GM12878 (cell line): Measurements from ENCODE around the gene OTOGL. TPM values are rescaled to one million over a fixed set of nuclear protein-coding genes. Genes with fewer than 3 reads are reported as not detected.

Experiments used
- ATAC-seq: fragments of 200-7000 bp; cut with Tn5 transposase; 3 replicates; pipeline ENCODE4 v1.9.1; 2020; ENCODE audit warnings: mild to moderate bottlenecking, moderate library complexity
- BruUV-seq: library from RNA; stranded (reverse); fragments of 400-500 nt; replicated peaks from 2 replicates; lab custom pipeline; 2021; lab: Mats Ljungman, UMichigan
- CTCF ChIA-PET: fragments of 300-600 bp; sonication (Branson Sonifier 250); formaldehyde crosslinking; extraction: SDS; loops from one replicate; lab custom pipeline; 2021; ENCODE audit warnings: inconsistent platforms; lab: Yijun Ruan, JAX
- POLR2A ChIA-PET: fragments of 350-600 bp; formaldehyde crosslinking; extraction: SDS; loops from one replicate; lab custom pipeline; 2021; ENCODE audit warnings: inconsistent platforms; lab: Charles Lee
- RAD21 ChIA-PET: fragments of 300-600 bp; sonication (Branson Sonifier 250); formaldehyde crosslinking; loops from one replicate; lab custom pipeline; 2023; ENCODE audit warnings: antibody characterized with exemption; ENCODE audit not compliant: unreplicated experiment; lab: Charles Lee
- SMC1A ChIA-PET: fragments of 300-600 bp; sonication (Branson Sonifier 250); formaldehyde crosslinking; loops from one replicate; lab custom pipeline; 2023; ENCODE audit not compliant: unreplicated experiment, uncharacterized antibody; lab: Charles Lee
- DNase-seq: peaks from one replicate; pipeline ENCODE4 v3.0.0-alpha.2; 2011; ENCODE audit warnings: low read depth, low spot score
- FAIRE-seq: peaks from 3 replicates; lab custom pipeline; 2011; peaks lifted over from hg19 to GRCh38; lab: Jason Lieb, UNC
- H2AFZ ChIP-seq: 2 replicates; pipeline ENCODE4 v1.6.0; 2011; ENCODE audit warnings: low read depth, low read length, control low read depth; ENCODE audit not compliant: control insufficient read depth
- H3K27ac ChIP-seq: 2 replicates; pipeline ENCODE4 v1.5.1; 2011; ENCODE audit warnings: control low read depth; ENCODE audit not compliant: control insufficient read depth, insufficient read depth
- H3K27me3 ChIP-seq, 2 experiments: replicated peaks in 1 of 2; 2 replicates each; pipeline versions ENCODE4 v1.6.0 to v1.6.1; 2011; ENCODE audit warnings: low read length in 1 of 2; ENCODE audit not compliant: control insufficient read depth in 2 of 2, insufficient read depth in 2 of 2
- H3K36me3 ChIP-seq, 2 experiments: 2 replicates each; pipeline ENCODE4 v1.5.1; 2011; ENCODE audit warnings: low read length in 1 of 2; ENCODE audit not compliant: control insufficient read depth in 2 of 2, insufficient read depth in 2 of 2
- H3K4me1 ChIP-seq: 2 replicates; pipeline ENCODE4 v1.6.1; 2011; ENCODE audit warnings: mild to moderate bottlenecking, low read length, moderate library complexity, mixed read lengths; ENCODE audit not compliant: control insufficient read depth, insufficient read depth
- H3K4me2 ChIP-seq: 2 replicates; pipeline ENCODE4 v1.6.0; 2011; ENCODE audit warnings: control low read depth; ENCODE audit not compliant: control insufficient read depth, insufficient read depth
- H3K4me3 ChIP-seq: fragments of 200-600 bp; sonication (generic); 2 replicates; pipeline ENCODE4 v1.5.1; 2016
- H3K79me2 ChIP-seq: 2 replicates; pipeline ENCODE4 v1.6.0; 2011; ENCODE audit warnings: low read length; ENCODE audit not compliant: control insufficient read depth, insufficient read depth
- H3K9ac ChIP-seq: 2 replicates; pipeline ENCODE4 v1.8.0; 2011; ENCODE audit warnings: low read length, control low read depth, mixed read lengths; ENCODE audit not compliant: control insufficient read depth, insufficient read depth
- H3K9me3 ChIP-seq: replicated peaks from 3 replicates; pipeline ENCODE4 v1.5.1; 2011; ENCODE audit warnings: mild to moderate bottlenecking, low read length; ENCODE audit not compliant: control insufficient read depth, insufficient read depth
- H4K20me1 ChIP-seq: 2 replicates; pipeline ENCODE4 v1.6.0; 2011; ENCODE audit not compliant: control insufficient read depth, insufficient read depth
- BMI1 ChIP-seq: fragments of 450-650 bp; IDR thresholded peaks from 2 replicates; pipeline ENCODE4 v1.6.1; 2016; ENCODE audit warnings: mild to moderate bottlenecking, moderate library complexity, borderline replicate concordance
- PAX8 ChIP-seq: fragments of 450-650 bp; IDR thresholded peaks from 2 replicates; pipeline ENCODE4 v1.6.1; 2017; ENCODE audit warnings: mild to moderate bottlenecking, moderate library complexity
- STAT3 ChIP-seq: IDR thresholded peaks from 2 replicates; pipeline ENCODE4 v1.6.1; 2011; ENCODE audit warnings: low read depth, low read length, improper control_type of control experiment
- WGBS: methylation state at CpG from one replicate; pipeline ENCODE4 v1.1.6; 2016; ENCODE audit warnings: low lambda C conversion rate; ENCODE audit not compliant: insufficient replicate concordance, insufficient coverage; ENCODE audit errors: missing lambda C conversion rate; 5-methylcytosine and 5-hydroxymethylcytosine counted together
- in situ Hi-C: fragments of 300-500 bp; cut with MboI; formaldehyde crosslinking; loops from 9 replicates; pipeline ENCODE4 v1.14.3; 2018; ENCODE audit warnings: mixed read lengths
- intact Hi-C: fragments of 100-400 bp; cut with micrococcal nuclease; formaldehyde crosslinking; loops from one replicate; pipeline ENCODE4 v1.14.2; 2022; ENCODE audit not compliant: unreplicated experiment
- polyA plus RNA-seq, 11 experiments: library from polyadenylated mRNA; depleted of rRNA in 4 of 11; unstranded in 6 of 11; stranded (reverse) in 5 of 11; fragments of >200 nt; fragmentation: Nextera tagmentation in 4 of 11; fragmentation: Illumina TruSeq in 1 of 11; extraction: Ambion mirVana in 4 of 11; extraction: Trizol in 1 of 11; gene quantifications; 1 replicate in 1 of 11; 2 replicates in 10 of 11; pipeline versions ENCODE4 v1.2.1 to v1.2.3, GENCODE V29; 2011 to 2016; ENCODE audit warnings: inconsistent platforms in 2 of 11, missing spikeins in 2 of 11, low read depth in 1 of 11
- total RNA-seq, 4 experiments: library from RNA; depleted of rRNA in 3 of 4; stranded (reverse); fragments of >200 nt in 3 of 4; fragmentation: Illumina TruSeq in 1 of 4; extraction: Trizol in 1 of 4; gene quantifications; 2 replicates each; pipeline versions ENCODE4 v1.2.1 to v1.2.3, GENCODE V29; 2013 to 2021
- TF ChIP-seq, protein P1 (sequence below), 3 experiments: IDR thresholded peaks in 2 of 3; conservative IDR thresholded peaks in 1 of 3; 2 replicates each; pipeline ENCODE4 v1.5.1; 2011; ENCODE audit warnings: low read depth in 3 of 3, low read length in 3 of 3, mild to moderate bottlenecking in 3 of 3, control low read depth in 2 of 3, moderate library complexity in 2 of 3, inconsistent platforms in 1 of 3, mixed read lengths in 1 of 3; ENCODE audit not compliant: control insufficient read depth in 2 of 3, insufficient read depth in 1 of 3; ENCODE audit errors: extremely low read depth in 1 of 3
- TF ChIP-seq, protein P2 (sequence below): IDR thresholded peaks from 2 replicates; pipeline ENCODE4 v1.6.1; 2012; ENCODE audit warnings: low read depth, low read length, improper control_type of control experiment

OTOGL gene
- total and polyA plus RNA-seq, 10 of the 15 experiments (the other 5 are each of a cell fraction or from before 2014, with no cell fraction given): 0.04 to 3.7 (median 0.27) TPM

DNA sequence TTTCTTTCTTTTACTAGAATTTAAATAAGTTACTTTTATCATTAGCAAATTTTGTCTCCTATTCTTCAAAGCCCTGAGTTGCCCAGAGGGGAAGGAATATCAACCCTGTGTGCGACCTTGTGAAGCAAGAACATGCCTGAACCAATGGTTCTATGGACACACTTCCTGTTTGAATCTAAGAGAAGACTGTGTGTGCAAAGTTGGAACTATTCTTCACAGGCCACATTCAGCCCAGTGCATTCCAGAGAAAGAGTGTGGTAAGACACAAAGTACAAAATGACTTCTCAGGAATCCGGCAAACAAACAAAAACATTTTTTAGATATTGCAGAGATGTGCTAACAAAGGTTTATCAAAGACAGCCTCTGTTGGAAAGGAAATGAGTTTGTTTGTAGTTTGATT is 253.9 kb downstream of the OTOGL start (continued):
- TF ChIP-seq, protein P1, sequence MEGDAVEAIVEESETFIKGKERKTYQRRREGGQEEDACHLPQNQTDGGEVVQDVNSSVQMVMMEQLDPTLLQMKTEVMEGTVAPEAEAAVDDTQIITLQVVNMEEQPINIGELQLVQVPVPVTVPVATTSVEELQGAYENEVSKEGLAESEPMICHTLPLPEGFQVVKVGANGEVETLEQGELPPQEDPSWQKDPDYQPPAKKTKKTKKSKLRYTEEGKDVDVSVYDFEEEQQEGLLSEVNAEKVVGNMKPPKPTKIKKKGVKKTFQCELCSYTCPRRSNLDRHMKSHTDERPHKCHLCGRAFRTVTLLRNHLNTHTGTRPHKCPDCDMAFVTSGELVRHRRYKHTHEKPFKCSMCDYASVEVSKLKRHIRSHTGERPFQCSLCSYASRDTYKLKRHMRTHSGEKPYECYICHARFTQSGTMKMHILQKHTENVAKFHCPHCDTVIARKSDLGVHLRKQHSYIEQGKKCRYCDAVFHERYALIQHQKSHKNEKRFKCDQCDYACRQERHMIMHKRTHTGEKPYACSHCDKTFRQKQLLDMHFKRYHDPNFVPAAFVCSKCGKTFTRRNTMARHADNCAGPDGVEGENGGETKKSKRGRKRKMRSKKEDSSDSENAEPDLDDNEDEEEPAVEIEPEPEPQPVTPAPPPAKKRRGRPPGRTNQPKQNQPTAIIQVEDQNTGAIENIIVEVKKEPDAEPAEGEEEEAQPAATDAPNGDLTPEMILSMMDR (IDR thresholded peaks at IDR 0.05 in 2 of 3, conservative IDR thresholded peaks at IDR 0.05 in 1 of 3; ENCODE audit: control insufficient read depth in 2 of 3, extremely low read depth in 1 of 3, insufficient read depth in 1 of 3, low read depth in 3 of 3, low read length in 3 of 3): no peak
- TF ChIP-seq, all 136 proteins: peak for 0

DNA sequence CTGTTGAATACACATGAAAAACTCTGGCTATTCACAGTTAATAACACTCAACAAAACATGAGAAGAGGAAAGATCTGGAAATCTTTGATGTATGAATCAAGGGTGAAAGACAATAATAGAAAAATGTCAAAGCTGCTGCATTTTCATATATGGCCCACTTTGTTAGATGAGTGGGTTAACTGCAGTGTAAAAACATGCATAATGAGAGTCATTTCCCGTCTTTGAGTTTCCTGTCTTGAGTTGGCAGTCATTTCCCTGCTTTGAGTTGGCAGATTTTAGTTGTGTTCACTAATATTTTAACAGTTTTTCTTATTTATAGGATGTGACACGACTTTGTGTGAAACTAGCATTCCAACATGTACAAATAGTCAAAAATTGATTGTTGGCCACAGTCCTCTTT is 256.8 kb downstream of the OTOGL start:
- intact Hi-C loops: no loop called here
- WGBS: 0% methylated on average over 2 of the region's 2 CpGs
- ATAC-seq: peak; percentile 60

More for the DNA sequence above, 256.8 kb downstream of the OTOGL start:
- SMC1A ChIA-PET: no interaction called here
- H4K20me1 ChIP-seq: no peaks in the 10 kb centered on the region
- 0 out of 2 replicates have a peak overlapping the region, but pooled peaks have one; percentile 12 for H2AFZ ChIP-seq
- H3K4me3 ChIP-seq: no peak overlapping the region
- no peak overlapping the region for H3K4me2 ChIP-seq
- TF ChIP-seq PAX8 (no peak), STAT3 (no peak), BMI1 (no peak)
- TF ChIP-seq, protein P2, sequence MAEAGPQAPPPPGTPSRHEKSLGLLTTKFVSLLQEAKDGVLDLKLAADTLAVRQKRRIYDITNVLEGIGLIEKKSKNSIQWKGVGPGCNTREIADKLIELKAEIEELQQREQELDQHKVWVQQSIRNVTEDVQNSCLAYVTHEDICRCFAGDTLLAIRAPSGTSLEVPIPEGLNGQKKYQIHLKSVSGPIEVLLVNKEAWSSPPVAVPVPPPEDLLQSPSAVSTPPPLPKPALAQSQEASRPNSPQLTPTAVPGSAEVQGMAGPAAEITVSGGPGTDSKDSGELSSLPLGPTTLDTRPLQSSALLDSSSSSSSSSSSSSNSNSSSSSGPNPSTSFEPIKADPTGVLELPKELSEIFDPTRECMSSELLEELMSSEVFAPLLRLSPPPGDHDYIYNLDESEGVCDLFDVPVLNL: no peak
- H3K27me3 ChIP-seq: no peaks in the 10 kb centered on the region
- POLR2A ChIA-PET: no interaction called here
- no peak overlapping the region for H3K9ac ChIP-seq
- H3K27ac ChIP-seq: no peak overlapping the region
- CTCF ChIA-PET: interaction anchor here (0.7 kb wide), 1 partner anchor 981 kb away, joined by 3 read pairs; no protein-coding TSS in a partner anchor
- H3K9me3 ChIP-seq: no peaks in the 10 kb centered on the region
- H3K36me3 ChIP-seq: no peaks in the 10 kb centered on the region
- no peaks in the 10 kb centered on the region for H3K79me2 ChIP-seq
- DNase-seq (no peak), FAIRE-seq (no peak)
- no peaks in the 10 kb centered on the region for H3K4me1 ChIP-seq
- RAD21 ChIA-PET: no interaction called here
- in situ Hi-C loops: no loop called here
- BruUV-seq: no TSS peak
